Mesenchymal stem cell (in vitro differentiated cells and primary cell): Measurements from ENCODE around the gene ATP9A.

Experiments used
- DNase-seq: peaks from one replicate; pipeline ENCODE4 v3.0.0-alpha.2; 2013
- H2AFZ ChIP-seq: one replicate; pipeline ENCODE4 v1.6.1; 2013; ENCODE audit warnings: low read depth, mild to moderate bottlenecking, control low read depth, inconsistent platforms, low read length, moderate library complexity
- H2AK5ac ChIP-seq: 2 replicates; pipeline ENCODE4 v1.6.1; 2013; ENCODE audit warnings: low read length, moderate library complexity, mild to moderate bottlenecking, inconsistent platforms; ENCODE audit not compliant: severe bottlenecking
- H2BK120ac ChIP-seq: one replicate; pipeline ENCODE4 v1.6.1; 2013; ENCODE audit warnings: low read depth, mild to moderate bottlenecking, inconsistent platforms, low read length, moderate library complexity
- H2BK12ac ChIP-seq, 2 experiments: one replicate each; pipeline ENCODE4 v1.6.1; 2013; ENCODE audit warnings: inconsistent platforms in 2 of 2, low read length in 2 of 2, mild to moderate bottlenecking in 2 of 2, moderate library complexity in 2 of 2, control low read depth in 1 of 2
- H2BK15ac ChIP-seq: one replicate; pipeline ENCODE4 v1.6.1; 2013; ENCODE audit warnings: mild to moderate bottlenecking, low read depth, inconsistent platforms; ENCODE audit not compliant: poor library complexity, severe bottlenecking
- H2BK5ac ChIP-seq: 2 replicates; pipeline ENCODE4 v1.6.1; 2013; ENCODE audit warnings: low read depth, mild to moderate bottlenecking, low read length, control low read depth, inconsistent platforms; ENCODE audit not compliant: poor library complexity, severe bottlenecking
- H3K14ac ChIP-seq, 2 experiments: one replicate each; pipeline ENCODE4 v1.6.1; 2013; ENCODE audit warnings: inconsistent platforms in 2 of 2, low read length in 2 of 2, control low read depth in 1 of 2, mild to moderate bottlenecking in 1 of 2, moderate library complexity in 1 of 2
- H3K18ac ChIP-seq, 2 experiments: one replicate each; pipeline ENCODE4 v1.6.1; 2013; ENCODE audit warnings: inconsistent platforms in 2 of 2, low read length in 2 of 2, control low read depth in 1 of 2, low read depth in 1 of 2, mild to moderate bottlenecking in 1 of 2
- H3K23ac ChIP-seq, 2 experiments: one replicate each; pipeline ENCODE4 v1.6.1; 2013; ENCODE audit warnings: inconsistent platforms in 2 of 2, low read length in 2 of 2, mild to moderate bottlenecking in 2 of 2, moderate library complexity in 2 of 2, control low read depth in 1 of 2
- H3K27ac ChIP-seq: 2 replicates; pipeline ENCODE4 v1.5.1; 2013; ENCODE audit warnings: mild to moderate bottlenecking, moderate library complexity, low read length, control low read depth, inconsistent platforms; ENCODE audit not compliant: poor library complexity, severe bottlenecking
- H3K27me3 ChIP-seq, 2 experiments: 2 replicates each; pipeline versions ENCODE4 v1.6.1 to v1.7.0; 2013; ENCODE audit warnings: low read length in 2 of 2, mild to moderate bottlenecking in 2 of 2, moderate library complexity in 2 of 2, control low read depth in 1 of 2, inconsistent platforms in 1 of 2; ENCODE audit not compliant: control insufficient read depth in 1 of 2, insufficient read depth in 1 of 2
- H3K36me3 ChIP-seq, 2 experiments: 2 replicates each; pipeline versions ENCODE4 v1.6.1 to v1.7.0; 2013; ENCODE audit warnings: low read length in 2 of 2, control low read depth in 1 of 2, inconsistent platforms in 1 of 2, low read depth in 1 of 2, mild to moderate bottlenecking in 1 of 2; ENCODE audit not compliant: insufficient read depth in 2 of 2, control insufficient read depth in 1 of 2
- H3K4ac ChIP-seq, 2 experiments: one replicate each; pipeline ENCODE4 v1.6.1; 2013; ENCODE audit warnings: inconsistent platforms in 2 of 2, low read length in 2 of 2, mild to moderate bottlenecking in 2 of 2, moderate library complexity in 2 of 2, control low read depth in 1 of 2, low read depth in 1 of 2
- H3K4me1 ChIP-seq: 2 replicates; pipeline ENCODE4 v1.6.1; 2013; ENCODE audit warnings: low read depth, low read length, control low read depth; ENCODE audit not compliant: control insufficient read depth, insufficient read depth
- H3K4me2 ChIP-seq: 2 replicates; pipeline ENCODE4 v1.6.1; 2013; ENCODE audit warnings: low read length, mild to moderate bottlenecking, inconsistent platforms; ENCODE audit not compliant: poor library complexity, severe bottlenecking
- H3K4me3 ChIP-seq, 2 experiments: 2 replicates each; pipeline versions ENCODE4 v1.5.1 to v1.7.0; 2013; ENCODE audit warnings: low read length in 2 of 2, mild to moderate bottlenecking in 2 of 2, control low read depth in 1 of 2, low read depth in 1 of 2; ENCODE audit not compliant: insufficient read depth in 1 of 2
- H3K79me1 ChIP-seq: replicated peaks from 2 replicates; pipeline ENCODE4 v1.6.1; 2013; ENCODE audit warnings: mild to moderate bottlenecking, control low read depth, low read length, inconsistent platforms; ENCODE audit not compliant: poor library complexity, severe bottlenecking
- H3K9ac ChIP-seq: 2 replicates; pipeline ENCODE4 v1.7.0; 2013; ENCODE audit warnings: mild to moderate bottlenecking, low read length, moderate library complexity
- H3K9me3 ChIP-seq: 2 replicates; pipeline ENCODE4 v1.7.0; 2013; ENCODE audit warnings: mild to moderate bottlenecking, low read length; ENCODE audit not compliant: control insufficient read depth
- H4K8ac ChIP-seq: one replicate; pipeline ENCODE4 v1.6.1; 2013; ENCODE audit warnings: inconsistent platforms, mild to moderate bottlenecking, low read length, moderate library complexity
- H4K91ac ChIP-seq: one replicate; pipeline ENCODE4 v1.6.1; 2013; ENCODE audit warnings: mild to moderate bottlenecking, low read length, inconsistent platforms
- WGBS: methylation state at CpG from one replicate; pipeline ENCODE4 v1.1.7; 2013; ENCODE audit warnings: mixed read lengths; 5-methylcytosine and 5-hydroxymethylcytosine counted together

The ATP9A gene

DNA sequence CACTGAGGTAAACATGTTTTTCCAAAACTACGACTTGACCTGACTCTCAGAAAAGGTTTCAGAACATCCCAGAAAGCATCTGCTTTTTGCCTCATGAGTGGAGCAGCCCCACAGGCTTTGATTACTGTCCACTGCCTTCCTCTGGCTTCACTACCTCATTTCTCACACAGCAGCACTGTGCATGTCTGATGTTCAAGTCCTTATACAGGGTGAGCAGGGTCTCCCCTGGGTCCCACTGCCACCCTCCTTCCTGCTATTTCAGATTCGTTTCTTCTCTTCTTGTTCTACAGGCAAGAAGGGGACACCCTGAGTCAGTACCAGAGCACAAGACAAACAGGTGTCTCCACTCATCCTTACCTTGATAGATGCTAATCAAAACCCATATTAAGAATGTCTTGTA lies 161.0 kb downstream of the ATP9A start:
- Histone ChIP-seq H2AK5ac (no peak overlapping the region), H3K4me3 (no peak overlapping the region), H3K79me1 (no peaks in the 10 kb centered on the region), H3K4ac (no peak overlapping the region), H3K4me1 (no peaks in the 10 kb centered on the region), H4K91ac (no peak overlapping the region), H3K14ac (no peak overlapping the region), H2BK120ac (no peak overlapping the region), H3K9ac (no peak overlapping the region), H2BK12ac (no peak overlapping the region), H3K9me3 (no peaks in the 10 kb centered on the region), H3K18ac (no peak overlapping the region), H3K27ac (no peak overlapping the region), H2AFZ (no peak overlapping the region), H2BK5ac (no peak overlapping the region), H4K8ac (no peak overlapping the region), H3K27me3 (no peaks in the 10 kb centered on the region), H3K23ac (no peak overlapping the region), H2BK15ac (no peak overlapping the region), H3K36me3 (peaks cover 39 to 92% of the 10 kb centered on the region in 2 experiments), H3K4me2 (no peak overlapping the region)
- DNase-seq, result no peak
- WGBS, result 85% methylated on average over 2 of the region's 2 CpGs

DNA sequence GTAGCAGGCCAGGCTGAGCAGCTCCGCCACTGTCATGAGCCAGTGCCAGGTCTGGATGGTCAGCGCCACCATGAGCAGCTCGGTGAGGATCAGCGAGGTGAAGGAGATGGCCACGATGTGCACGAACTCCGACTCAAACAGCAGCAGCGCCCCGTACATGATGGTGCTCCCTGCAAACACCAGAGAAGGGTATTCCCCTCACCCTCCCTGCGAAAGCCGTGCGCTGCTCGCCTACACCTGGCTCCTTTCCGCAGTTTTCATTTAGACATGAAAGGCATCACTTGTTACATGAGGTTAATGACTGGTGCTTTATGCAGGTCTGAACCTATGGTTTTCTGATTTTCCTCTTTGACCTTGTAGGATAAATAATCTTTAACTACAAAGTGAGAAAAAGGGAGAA lies 163.3 kb downstream of the ATP9A start:
- H2BK5ac ChIP-seq, result no peak overlapping the region

DNA sequence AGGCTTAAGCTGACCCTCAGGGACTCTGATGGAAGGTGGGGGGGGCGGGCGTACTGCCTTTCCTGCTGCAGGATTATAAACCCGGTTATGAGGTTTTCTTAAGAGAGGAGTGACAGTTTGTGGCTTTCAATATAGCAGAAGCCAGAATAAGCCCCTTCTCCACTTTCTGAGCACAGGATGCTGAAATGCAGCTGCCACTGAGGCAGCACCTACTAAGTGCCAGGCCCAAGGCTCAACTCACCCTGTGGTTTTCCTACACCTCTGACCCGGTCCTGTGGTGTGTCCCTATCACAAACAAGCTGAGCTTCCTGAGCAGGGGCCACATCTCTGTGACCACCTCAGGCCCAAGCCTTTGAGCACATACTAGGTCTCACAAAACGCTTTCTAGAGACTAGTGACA lies 166.1 kb downstream of the ATP9A start:
- H3K79me1 ChIP-seq, result no peaks in the 10 kb centered on the region

More for the DNA sequence above, 163.3 kb downstream of the ATP9A start:
- no peak overlapping the region for H4K91ac ChIP-seq
- DNase-seq, result no peak
- no peak overlapping the region for H2BK12ac ChIP-seq
- H3K23ac ChIP-seq, result no peak overlapping the region
- H4K8ac ChIP-seq, result no peak overlapping the region
- H3K9ac ChIP-seq, result no peak overlapping the region
- H2AK5ac ChIP-seq, result no peak overlapping the region
- no peaks in the 10 kb centered on the region for H3K4me1 ChIP-seq
- peaks cover 57 to 91% of the 10 kb centered on the region in 2 experiments for H3K36me3 ChIP-seq
- no peak overlapping the region for H3K14ac ChIP-seq
- no peak overlapping the region for H3K18ac ChIP-seq
- no peak overlapping the region for H3K27ac ChIP-seq
- H3K9me3 ChIP-seq, result no peaks in the 10 kb centered on the region
- WGBS, result 95% methylated on average over 14 of the region's 14 CpGs
- no peak overlapping the region for H2AFZ ChIP-seq
- H2BK120ac ChIP-seq, result no peak overlapping the region
- H3K4me3 ChIP-seq, result no peak overlapping the region
- no peaks in the 10 kb centered on the region for H3K79me1 ChIP-seq
- no peak overlapping the region for H3K4me2 ChIP-seq
- H3K4ac ChIP-seq, result no peak overlapping the region
- H3K27me3 ChIP-seq, result no peaks in the 10 kb centered on the region
- no peak overlapping the region for H2BK15ac ChIP-seq

DNA sequence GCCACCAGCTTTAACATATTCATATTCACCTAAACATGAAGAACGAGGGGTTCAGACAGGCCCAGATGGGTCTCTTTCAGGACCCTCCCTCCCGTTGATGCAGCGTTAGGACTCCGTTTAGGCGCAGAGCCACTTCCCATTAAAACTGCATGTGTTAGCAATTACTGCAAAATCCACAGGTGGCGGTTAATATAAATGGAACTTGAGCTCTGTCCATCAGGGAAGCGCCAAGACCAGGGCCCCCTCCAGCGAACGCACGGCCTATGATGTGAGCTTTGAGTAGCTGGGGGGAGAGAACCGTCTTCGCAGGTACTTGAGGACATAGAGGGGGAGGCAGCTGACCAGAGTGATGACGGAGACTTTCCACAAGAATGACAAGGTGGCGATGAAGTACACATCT lies 167.2 kb downstream of the ATP9A start:
- Histone ChIP-seq H2BK5ac (no peak overlapping the region), H2BK120ac (no peak overlapping the region), H3K14ac (no peak overlapping the region), H3K27ac (no peak overlapping the region), H3K36me3 (peaks cover 47 to 84% of the 10 kb centered on the region in 2 experiments), H2BK12ac (no peak overlapping the region), H2AFZ (no peak overlapping the region), H3K9me3 (no peaks in the 10 kb centered on the region), H3K18ac (no peak overlapping the region), H3K23ac (no peak overlapping the region), H4K8ac (no peak overlapping the region), H3K4ac (no peak overlapping the region), H4K91ac (no peak overlapping the region), H2AK5ac (no peak overlapping the region), H3K27me3 (no peaks in the 10 kb centered on the region), H3K4me1 (no peaks in the 10 kb centered on the region), H3K9ac (no peak overlapping the region), H2BK15ac (no peak overlapping the region), H3K4me3 (no peak overlapping the region), H3K79me1 (no peaks in the 10 kb centered on the region), H3K4me2 (no peak overlapping the region)
- DNase-seq, result no peak
- WGBS, result 91% methylated on average over 14 of the region's 14 CpGs

More for the DNA sequence above, 166.1 kb downstream of the ATP9A start:
- Histone ChIP-seq H3K36me3 (peaks cover 51 to 88% of the 10 kb centered on the region in 2 experiments), H3K27me3 (no peaks in the 10 kb centered on the region), H4K8ac (no peak overlapping the region), H2AK5ac (no peak overlapping the region), H3K9ac (no peak overlapping the region), H2AFZ (no peak overlapping the region), H2BK5ac (no peak overlapping the region), H4K91ac (no peak overlapping the region), H3K4ac (no peak overlapping the region), H3K18ac (no peak overlapping the region), H2BK15ac (no peak overlapping the region), H3K14ac (no peak overlapping the region), H3K4me3 (no peak overlapping the region), H2BK120ac (no peak overlapping the region), H3K23ac (no peak overlapping the region), H2BK12ac (no peak overlapping the region), H3K27ac (no peak overlapping the region), H3K4me1 (no peaks in the 10 kb centered on the region), H3K9me3 (no peaks in the 10 kb centered on the region), H3K4me2 (no peak overlapping the region)
- 90% methylated on average over 5 of the region's 5 CpGs for WGBS
- DNase-seq, result no peak
